Activated gamma-delta T cell treated with anti-CD3 and anti-CD28 coated beads, Interleukin-2, amount 50 U/mL, for 16 hours (primary cell): ENCODE data around the gene TMEM120B.

Source experiments
- DNase-seq: peaks from one replicate; pipeline ENCODE4 v3.0.0-alpha.2; 2020; ENCODE audit warnings: low read depth

Gene TMEM120B

GRCh38 chr12:121792607-121793439 is 80.3 kb downstream of the TMEM120B start:
- DNase-seq = no peak

GRCh38 chr12:121793440-121793837 is 80.9 kb downstream of the TMEM120B start, which contains the start of gene RHOF:
TSS of gene RHOF (minus strand) at chr12:121793688. CDS start at chr12:121793633, 55 bp downstream.
- no peak for DNase-seq

- DNase-seq = peak; percentile 93
Observed at GRCh38 chr12:121793838-121794533, 81.4 kb downstream of the TMEM120B start.

- no peak for DNase-seq
Observed at GRCh38 chr12:121794534-121795033, 82.0 kb downstream of the TMEM120B start.

GRCh38 chr12:121795034-121795968 is 82.7 kb downstream of the TMEM120B start:
- DNase-seq = peak; percentile 78

- DNase-seq = no peak
Observed at GRCh38 chr12:121796855-121797751, 84.6 kb downstream of the TMEM120B start.

GRCh38 chr12:121797937-121798786 is 85.6 kb downstream of the TMEM120B start:
- DNase-seq = no peak

- no peak for DNase-seq
Observed at GRCh38 chr12:121798787-121799155, 86.2 kb downstream of the TMEM120B start.

GRCh38 chr12:121799156-121799841 is 86.7 kb downstream of the TMEM120B start:
- no peak for DNase-seq

- no peak for DNase-seq
Observed at GRCh38 chr12:121799842-121800693, 87.5 kb downstream of the TMEM120B start.

- no peak for DNase-seq
Observed at GRCh38 chr12:121800694-121801594, 88.4 kb downstream of the TMEM120B start.

- no peak for DNase-seq
Observed at GRCh38 chr12:121801595-121802484, 89.3 kb downstream of the TMEM120B start.

- DNase-seq = no peak
Observed at GRCh38 chr12:121802485-121802842, 89.9 kb downstream of the TMEM120B start.

- peak; percentile 78 for DNase-seq
Observed at GRCh38 chr12:121802843-121803698, 90.5 kb downstream of the TMEM120B start.

GRCh38 chr12:121803861-121804416 is 91.4 kb downstream of the TMEM120B start, which contains the start of gene SETD1B:
TSS of gene SETD1B (plus strand) at chr12:121804009. CDS start at chr12:121804738, 729 bp downstream.
- DNase-seq = no peak
